GM18519 (cell line): Measurements from ENCODE around the gene SELENOW.
"Not testable (repeated sequence)": the region's sequence is repeated elsewhere in the genome, so short reads cannot be mapped to it uniquely, and the experiment has no call there.

Experiments
- ATAC-seq: cut with Tn5 transposase; IDR thresholded peaks from one replicate; pipeline ENCODE4 v1.9.1; 2021; ENCODE audit warnings: mild to moderate bottlenecking, moderate library complexity; ENCODE audit not compliant: unreplicated experiment, low FRiP score

The SELENOW gene

GRCh38 chr19:47816270-47816669, 37.8 kb downstream of the SELENOW start:
- not testable (repeated sequence) for ATAC-seq

GRCh38 chr19:47818221-47818620, 39.7 kb downstream of the SELENOW start:
- not testable (repeated sequence) for ATAC-seq

GRCh38 chr19:47819858-47820257, 41.4 kb downstream of the SELENOW start:
- ATAC-seq, result no peak

- ATAC-seq, result no peak
Measured at GRCh38 chr19:47820410-47820809, 41.9 kb downstream of the SELENOW start.

- no peak for ATAC-seq
Measured at GRCh38 chr19:47821460-47822020, 43.0 kb downstream of the SELENOW start, which contains the start of gene CRX. TSS of gene CRX (plus strand) at chr19:47821937. CDS start at chr19:47834444, 12,507 bp downstream.

- ATAC-seq, result no peak
Measured at GRCh38 chr19:47824396-47824795, 45.9 kb downstream of the SELENOW start.

- ATAC-seq, result no peak
Measured at GRCh38 chr19:47826800-47827199, 48.3 kb downstream of the SELENOW start.

GRCh38 chr19:47832723-47833122, 54.2 kb downstream of the SELENOW start:
- ATAC-seq, result no peak
